Measurements from ENCODE around the gene STRIP1.
"Not testable (repeated sequence)": the region's sequence is repeated elsewhere in the genome, so short reads cannot be mapped to it uniquely, and the experiment has no call there.

Gene STRIP1

DNA sequence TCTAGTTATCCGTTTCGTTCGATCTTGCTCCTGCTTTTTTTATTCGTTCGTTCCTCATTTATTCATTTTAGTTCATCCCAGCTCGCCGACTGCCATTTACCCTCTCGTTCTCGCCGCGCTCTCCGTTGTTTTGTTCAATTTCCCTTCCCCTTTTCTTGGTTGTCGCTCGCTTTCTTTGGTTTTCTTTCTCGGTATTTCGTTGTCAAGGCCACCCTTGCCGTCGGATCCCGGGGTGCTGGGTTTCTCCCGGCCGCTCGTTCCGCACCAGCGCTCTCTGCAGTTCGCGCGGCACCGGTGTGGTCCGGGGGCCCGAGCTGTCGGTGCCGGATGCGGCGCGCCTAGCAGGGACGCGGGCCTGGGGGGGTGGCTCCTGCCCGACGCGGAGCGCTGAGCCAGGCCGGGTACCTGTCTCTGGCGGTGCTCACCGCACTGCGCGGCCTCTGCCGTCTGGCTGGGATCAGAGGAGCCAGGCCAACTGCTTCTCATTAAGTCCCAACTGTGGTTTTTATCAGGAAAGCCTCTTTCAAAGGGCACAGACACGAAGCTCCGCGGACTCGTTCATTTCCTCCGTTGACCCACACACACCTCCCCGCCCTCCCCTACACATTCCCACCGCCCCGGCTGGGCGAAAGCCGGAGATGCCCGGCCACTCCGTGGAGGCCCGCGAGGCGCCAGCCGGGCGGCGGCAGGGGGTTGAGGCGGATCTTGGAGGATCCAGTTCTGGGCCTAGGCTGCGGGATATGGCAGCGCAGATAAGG lies 34.4 kb downstream of the STRIP1 start:
- DNase-seq (ENCODE audit: low read depth in 4 of 4, low spot score in 1 of 4) = no peak

DNA sequence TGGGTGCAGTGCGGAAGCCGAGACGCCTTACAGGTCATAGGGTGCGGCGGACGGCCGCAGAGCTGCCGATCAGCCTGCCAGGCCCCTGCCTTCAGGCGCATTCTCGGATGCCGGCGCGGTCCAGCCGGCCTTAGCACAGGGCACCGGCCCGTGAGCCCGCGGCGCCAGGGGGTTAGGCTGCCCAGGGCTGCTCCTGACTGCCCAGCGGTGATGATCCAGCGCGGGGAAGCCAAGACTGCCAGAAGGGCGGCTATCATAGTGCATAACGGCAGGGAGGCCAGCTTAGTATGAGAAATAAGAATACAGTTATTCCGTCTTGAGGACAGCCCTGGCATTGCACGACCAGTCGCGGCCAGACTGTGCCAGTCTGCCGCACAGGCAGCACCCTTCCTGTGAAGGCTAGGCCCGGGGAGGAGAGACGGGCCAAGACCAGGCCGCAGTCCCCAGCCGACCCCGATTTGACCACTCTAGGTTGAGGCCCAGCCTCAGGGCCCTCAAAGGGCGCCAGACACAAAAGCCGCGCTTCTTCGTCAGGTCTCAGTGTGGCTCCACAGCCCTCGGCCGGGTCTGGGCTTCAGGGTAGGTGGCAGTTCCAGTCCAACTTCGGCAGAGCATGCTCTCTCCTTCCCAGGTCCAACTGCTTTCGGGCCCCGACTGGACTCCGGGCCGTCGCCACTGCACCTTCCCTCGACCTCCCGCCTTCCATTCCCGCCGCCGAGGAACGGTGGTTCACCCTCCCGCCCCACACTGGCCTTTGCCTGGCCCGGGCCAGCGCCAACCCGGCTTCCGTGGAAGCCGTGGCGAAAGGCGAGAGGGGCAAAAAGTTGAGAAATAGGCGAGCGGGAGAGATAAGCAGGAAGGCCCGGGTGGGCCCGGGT lies 35.2 kb downstream of the STRIP1 start:
- DNase-seq (ENCODE audit: low read depth in 4 of 4, low spot score in 1 of 4) = no peak

DNA sequence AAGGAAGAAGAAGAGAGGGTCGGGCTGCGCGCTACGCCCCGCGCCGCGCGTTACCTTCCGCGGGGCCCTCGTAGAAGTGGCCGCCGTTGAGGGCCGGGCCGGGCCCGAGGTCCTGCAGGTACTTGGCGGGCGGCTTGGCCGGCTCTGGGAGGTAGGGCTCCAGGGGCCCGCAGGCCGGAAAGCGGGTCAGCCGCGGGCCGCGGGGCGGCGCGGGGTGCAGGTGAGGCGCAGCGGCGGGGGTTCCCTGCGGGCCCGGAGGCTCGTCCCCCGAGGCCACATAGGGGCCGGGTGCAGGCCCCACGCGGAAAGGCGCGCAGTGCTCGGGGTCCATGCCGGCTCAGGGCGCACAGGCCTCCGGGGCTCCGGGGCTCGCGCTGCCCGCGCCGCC lies 35.9 kb downstream of the STRIP1 start:
- no peak for DNase-seq (ENCODE audit: low read depth in 4 of 4, low spot score in 1 of 4)

DNA sequence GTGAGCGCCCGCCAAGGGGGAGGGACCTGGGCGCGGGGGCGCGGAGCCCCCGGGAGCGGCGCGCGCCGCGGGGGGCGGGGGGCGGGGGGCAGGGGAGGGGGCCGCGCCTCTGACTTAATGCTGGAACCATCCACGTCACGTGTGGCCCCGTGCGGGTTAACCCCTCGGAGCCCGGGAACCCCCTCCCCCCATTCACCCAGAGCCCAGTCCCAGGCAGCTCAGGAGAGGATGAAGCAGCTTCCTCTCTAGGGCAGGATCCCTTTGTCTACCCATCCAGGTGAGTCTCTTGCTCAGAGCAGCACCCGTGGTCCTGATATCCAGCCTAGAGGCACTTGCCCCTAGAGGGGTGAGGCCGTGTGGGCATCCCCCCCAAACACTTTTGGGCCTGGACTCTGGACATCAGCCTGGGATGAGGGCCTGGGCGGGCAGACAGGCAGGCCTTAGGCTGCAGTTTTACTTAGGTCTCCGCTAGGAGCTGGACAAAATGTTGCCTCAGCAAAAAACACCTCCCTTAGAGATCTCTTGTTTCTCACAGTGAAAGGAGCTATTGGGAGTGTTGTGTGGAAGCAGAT lies 36.3 kb downstream of the STRIP1 start, which contains the start of gene ALX3:
Gene ALX3, minus strand, starts transcription at position 2 of the 572 bp plus-strand sequence. CDS start 60 bp downstream, outside the sequence.
- DNase-seq (ENCODE audit: low read depth in 4 of 4, low spot score in 1 of 4) = no peak

DNA sequence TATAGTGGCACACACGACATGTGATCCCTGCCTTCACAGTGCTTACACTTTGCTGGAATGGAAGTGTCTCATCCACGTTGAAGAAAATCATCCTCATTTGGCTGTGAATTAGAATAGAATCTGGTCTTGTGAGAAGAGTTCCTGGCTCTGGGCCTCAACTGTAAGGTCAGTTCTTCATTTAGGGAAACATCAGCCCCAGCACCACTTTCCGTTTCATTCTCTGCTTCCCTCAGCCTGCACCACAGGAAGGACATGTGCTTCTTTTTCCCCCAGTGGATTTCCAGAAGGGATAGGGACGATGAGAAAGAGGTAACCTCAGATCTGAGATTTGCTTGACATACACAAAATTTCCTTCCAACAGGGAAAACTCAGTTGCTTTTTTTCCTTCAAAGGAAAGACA lies 39.7 kb downstream of the STRIP1 start:
- DNase-seq (ENCODE audit: low read depth in 4 of 4, low spot score in 1 of 4) = no peak

DNA sequence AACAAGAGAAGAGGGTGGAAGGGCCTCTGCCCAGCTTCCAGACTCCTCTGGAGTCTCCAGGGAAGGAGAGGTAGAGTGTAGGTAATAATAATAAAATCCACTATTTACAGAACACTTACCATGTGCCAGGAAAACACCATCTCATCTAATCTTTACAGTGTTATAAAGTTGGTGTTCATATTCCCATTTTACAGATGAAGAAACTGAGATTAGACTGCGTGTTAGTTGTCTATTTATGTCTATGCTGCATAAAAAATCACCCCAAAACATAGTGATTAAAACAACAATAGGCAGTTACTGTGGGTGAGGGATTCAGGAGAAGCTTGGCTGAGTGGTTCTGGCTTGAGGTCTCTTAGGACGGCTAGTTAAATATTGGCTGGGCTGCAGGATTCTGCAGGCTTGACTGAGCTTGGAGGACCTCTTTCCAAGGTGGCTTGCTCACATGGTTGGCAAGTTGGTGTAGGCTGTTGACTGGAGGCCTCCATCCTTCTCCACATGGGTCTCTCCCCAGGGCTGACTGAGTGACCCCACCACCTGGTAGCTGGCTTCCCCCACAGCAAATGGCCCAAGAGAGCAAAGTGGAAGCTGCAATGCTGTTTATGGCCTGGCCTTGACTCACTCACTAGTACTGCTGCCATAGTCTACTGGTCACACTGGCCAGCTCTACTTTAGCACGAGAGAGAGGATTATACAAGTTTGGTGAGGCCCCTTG lies 42.5 kb downstream of the STRIP1 start:
- DNase-seq (ENCODE audit: low read depth in 4 of 4, low spot score in 1 of 4) = no peak

DNA sequence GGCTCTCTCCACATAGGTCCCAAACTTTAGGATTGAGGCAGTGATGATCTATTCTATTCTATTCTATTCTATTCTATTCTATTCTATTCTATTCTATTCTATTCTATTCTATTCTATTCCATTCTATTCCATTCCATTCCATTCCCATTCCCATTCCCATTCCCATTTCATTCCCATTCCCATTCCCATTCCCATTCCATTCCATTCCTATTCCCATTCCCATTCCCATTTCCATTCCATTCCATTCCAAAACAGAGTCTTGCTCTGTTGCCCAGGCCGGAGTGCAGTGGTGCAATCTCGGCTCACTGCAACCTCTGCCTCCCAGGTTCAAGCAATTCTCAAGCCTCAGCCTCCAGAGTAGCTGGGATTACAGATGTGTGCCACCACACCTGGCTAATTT lies 45.6 kb downstream of the STRIP1 start:
- not testable (repeated sequence) for DNase-seq (ENCODE audit: low read depth in 4 of 4, low spot score in 1 of 4)

DNA sequence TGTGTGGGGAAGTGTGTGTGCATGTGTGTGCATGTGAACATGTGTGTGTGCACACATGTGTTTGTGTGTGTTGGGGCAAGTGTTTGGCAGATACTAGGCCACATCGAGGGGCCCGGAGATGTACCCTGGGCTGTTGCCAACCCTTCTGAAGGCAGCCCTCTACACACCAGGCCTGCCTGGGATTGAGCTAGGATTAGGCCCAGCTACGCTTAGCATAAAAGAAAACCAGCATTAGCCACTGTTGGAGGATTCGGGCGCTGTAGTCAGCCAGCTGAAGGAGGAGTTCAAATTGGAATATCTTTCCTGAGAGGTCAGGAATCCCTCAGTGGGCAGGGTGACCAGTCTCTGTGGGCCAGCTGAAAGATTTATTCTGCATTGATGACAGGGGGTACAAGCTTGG lies 46.6 kb downstream of the STRIP1 start:
- DNase-seq (ENCODE audit: low read depth in 4 of 4, low spot score in 1 of 4) = no peak

DNA sequence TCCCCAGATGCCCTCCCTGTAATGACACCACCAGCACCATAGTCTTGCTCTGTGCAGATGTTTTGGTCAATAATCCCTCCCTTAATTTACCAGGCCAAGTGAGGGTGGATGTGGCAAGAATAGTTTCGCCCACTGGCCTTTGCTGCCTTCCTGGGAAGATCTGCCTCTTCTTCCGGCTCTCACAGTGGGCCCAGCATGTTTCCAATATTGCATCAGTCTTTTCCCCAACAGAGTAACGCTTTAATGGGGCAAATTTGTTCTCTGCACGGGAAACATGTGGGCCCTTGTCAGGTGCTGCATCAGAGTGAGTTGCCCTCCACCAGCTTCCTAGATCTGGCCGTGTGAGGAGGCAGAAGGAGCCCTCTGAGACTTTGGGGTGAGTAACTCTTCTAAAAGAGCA lies 48.1 kb downstream of the STRIP1 start:
- no peak for DNase-seq (ENCODE audit: low read depth in 4 of 4, low spot score in 1 of 4)

DNA sequence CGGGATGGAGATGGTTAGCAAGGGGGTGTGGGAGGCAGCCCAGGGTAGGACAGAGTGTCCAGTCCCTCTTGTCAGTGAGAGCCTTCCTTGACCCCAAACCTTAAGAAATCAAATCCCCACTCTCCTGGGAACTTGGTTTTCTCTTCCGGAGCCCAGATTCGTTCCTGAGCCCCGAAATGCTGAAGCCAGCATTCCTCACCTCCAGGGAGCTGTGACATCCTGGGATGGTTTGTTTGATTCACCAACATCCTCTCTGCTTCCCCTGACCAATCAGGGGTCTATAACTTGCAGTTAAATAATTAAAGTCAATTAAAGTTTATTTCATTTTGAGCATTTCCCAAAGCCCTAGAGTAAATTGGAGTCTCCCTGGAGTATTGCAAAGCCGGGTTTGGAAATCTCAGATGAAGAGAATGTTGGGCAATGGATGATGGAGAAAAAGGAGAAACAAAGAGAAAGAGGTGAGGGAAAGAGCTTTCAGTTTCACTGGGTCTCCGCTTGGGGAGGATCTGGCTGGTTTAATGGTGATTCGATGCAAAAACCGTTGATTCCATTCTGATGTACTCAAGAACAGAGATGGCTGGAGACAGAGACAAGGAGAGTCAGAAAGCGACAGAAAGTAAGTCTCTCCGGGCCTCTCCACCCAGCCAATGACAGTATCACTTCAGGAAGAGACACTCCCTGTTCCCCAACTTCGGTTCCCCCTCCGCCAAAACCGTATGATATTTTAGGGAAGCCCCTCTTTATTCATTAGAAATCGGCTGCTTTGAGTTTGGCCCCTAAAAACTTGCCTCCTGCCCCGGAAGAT lies 48.8 kb downstream of the STRIP1 start:
- DNase-seq (ENCODE audit: low read depth in 4 of 4, low spot score in 1 of 4) = no peak

DNA sequence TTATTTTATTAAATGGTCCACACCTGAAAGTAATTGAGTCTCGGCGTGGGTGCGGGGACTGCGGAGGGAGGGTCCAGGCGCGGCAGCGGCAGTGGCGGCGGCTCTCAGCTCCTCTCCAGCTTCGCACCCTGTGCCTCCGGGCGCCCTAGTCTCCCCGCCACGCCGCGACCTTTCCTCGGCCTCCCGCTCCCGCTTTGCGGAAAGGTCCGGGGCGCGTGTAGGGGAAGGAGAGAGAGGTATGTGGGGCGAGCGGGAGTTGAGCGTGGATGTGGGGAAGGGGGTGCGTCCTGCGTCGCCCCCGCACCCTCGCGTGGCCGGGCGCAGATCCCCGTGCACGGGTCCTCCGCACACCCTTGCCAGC lies 49.4 kb downstream of the STRIP1 start:
- DNase-seq (ENCODE audit: low read depth in 4 of 4, low spot score in 1 of 4) = no peak

DNA sequence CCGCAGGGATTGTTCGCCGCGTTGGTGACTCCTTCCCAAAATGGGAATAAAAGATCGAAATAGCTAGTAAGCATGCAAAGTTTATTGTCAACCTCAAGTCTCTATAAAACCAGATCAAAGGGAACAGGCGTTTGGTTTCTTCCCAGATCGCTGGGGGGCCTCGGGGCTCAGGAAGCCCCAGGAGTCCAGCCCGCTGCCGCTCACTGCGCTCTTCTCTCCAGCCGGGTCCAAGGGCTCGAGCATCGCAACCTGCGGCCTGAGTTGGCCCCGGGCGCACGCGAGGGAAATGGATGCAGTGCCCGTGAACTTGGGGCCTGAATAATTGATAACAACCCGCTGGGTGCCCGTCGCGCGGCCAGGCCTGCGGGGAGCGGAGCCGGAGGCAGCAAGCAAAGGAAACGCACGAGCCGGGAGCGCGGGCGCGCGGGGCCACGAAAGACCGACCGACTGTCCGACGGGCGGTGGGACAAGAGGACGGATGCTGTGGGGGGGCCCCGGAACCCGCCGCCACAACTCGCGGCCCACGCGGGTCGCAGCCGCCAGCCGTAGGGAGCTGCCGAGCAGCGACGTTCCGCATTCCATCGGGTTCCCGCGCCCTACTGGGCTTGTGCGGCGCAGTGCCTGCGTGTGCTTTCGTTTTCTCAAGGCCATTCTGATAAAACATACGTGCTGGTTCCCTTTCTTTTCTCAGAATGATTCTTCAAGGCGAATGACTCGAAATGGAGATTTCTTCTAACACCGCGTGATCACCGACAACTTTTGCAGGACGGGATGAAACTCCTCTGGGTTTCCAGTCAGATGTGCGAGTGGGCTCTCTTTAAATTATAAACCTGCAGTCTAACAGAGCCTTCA lies 50.0 kb downstream of the STRIP1 start:
- DNase-seq (ENCODE audit: low read depth in 4 of 4, low spot score in 1 of 4) = no peak

DNA sequence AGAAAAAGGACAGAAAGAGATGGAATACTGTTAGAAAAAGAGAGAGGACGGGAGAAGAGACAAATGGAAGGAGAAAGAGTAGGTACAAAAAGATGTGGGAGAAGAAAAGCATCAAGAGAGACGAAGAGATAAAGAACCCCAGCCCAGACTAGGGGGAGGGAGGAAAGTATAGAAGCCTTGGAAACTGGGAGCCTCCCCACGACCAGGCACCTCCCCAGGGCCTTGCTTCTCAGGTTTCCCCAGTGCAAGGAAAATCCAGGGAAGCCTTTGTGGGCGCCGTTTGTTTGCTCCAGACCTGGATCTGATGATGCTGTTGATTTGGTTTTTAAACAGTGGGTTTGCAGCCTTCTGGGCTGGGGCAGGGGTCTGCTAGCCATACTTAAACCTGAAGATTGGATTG lies 51.2 kb downstream of the STRIP1 start:
- no peak for DNase-seq (ENCODE audit: low read depth in 4 of 4, low spot score in 1 of 4)

DNA sequence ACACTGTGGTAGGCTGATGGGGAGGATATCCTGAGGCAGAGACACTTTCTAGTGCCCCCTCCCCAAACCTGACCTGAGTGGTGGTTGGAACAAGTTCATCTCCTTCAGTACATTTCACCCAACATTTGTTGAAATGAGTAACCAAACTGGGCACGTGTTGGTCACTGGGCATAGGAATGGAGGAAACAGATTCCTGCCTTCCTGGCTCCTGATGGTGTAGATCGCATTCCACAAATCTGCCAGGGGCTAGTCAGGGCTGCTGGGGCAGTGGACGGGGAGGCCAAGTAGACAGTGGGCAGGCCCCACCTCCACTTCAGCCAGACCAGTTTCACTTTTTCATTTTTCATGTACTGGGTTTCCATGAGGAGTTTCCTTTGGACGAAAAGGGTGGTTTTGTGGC lies 52.5 kb downstream of the STRIP1 start:
- no peak for DNase-seq (ENCODE audit: low read depth in 4 of 4, low spot score in 1 of 4)

DNA sequence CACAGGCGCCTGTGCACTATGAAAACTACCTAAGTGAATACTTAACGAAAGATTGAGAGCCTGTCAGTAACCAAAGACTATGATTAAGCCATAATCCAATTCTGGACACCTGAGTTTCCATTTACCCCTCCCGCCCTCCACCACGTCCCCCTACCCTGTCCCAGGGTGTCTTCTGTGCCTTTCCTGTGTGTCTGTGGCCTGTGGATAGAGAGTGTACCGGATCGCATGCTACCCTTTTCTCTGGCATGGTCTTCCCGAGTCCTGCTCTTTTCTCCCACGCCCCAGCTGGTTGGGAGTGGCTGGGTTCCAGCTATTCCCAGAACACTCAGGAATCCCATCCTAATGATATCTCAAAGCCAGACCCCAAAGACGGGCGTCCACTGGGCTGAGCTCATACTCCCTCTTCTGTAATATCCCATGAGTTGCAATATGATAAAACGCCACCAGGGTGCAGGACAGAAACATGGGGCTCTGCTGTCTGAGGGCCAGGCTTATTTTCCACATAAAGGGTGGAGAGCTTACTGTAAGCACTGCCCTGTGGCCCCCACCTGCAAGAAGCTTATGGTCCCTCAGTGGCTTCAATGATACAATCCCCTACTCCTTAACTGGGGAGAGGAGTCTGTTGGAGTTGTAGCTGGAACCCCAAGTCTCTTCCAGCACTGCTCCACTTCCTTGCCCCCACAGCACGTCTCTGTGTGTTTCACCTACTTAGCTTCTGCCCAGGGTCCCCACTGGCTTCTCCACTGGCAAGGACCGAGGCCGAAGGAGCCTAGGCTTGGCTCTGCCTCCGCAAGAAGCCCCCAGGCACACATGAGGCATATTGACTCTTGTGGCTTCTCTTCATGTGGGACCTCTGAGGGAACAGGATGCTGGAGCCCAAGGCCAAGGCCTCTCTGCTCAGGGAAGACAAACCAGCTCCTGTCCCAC lies 53.7 kb downstream of the STRIP1 start:
- DNase-seq (ENCODE audit: low read depth in 4 of 4, low spot score in 1 of 4) = peak in 1 of 4 experiments; percentile 40

DNA sequence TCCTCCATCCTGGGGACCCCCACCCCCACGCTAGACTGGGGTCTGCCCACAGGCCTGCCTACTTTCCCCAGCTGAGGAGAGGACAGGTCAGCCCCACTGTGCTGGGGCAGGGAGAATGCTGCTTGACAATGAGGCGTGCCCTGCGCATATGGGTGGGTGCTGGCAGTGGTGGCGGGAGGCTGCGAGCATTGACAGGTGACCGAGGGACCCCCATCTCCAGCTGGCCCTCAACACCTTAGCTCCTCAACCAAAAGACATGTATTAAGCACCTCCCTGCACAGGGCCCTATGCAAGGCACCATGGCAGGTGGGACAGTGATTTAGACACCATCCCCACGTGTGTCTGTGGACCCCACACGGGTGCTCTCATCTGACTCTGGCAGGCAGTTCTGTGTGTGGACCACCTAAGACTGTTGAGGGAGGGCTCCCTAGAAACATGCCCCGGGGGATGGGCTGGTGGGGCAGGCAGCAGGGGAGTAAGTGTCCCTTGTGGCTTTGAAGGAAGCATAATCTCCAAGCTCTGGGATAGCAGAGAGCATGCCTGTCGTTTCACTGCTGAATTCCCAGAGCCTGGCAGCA lies 54.4 kb downstream of the STRIP1 start:
- no peak for DNase-seq (ENCODE audit: low read depth in 4 of 4, low spot score in 1 of 4)

DNA sequence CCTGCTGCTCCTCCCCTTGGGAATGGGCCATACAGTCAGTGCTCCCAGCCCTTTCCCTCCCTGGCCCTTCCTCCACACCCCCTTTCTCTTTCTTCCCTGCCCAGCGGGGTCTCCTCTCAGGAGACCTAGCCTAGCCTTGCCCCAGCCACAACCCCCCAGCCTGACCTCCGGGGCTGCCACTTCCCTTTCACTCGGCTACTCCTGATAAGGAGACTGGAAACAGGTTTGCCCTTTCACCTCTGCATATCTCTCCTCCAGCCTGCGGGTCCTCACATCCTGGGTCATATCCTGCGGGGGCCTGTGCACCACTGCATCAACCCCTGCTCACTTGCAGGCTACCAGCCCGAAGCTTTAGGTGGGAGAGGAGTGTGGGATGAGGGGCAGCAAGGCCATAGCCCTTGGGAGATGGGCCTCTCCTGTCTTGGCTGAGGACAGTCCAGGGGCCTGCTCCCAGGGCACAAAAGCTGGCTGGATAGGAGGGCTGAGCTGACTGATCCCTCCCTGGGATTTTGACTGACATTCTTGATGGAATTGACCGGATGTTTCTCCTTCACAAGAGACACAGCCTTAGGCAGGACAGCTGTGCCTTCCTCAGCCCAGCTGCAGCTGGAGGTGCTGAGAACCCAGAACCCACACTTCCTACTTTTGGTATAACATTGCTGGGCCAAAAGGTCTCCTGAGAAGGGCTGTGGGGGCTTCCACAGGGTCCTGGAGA lies 55.3 kb downstream of the STRIP1 start:
- DNase-seq (ENCODE audit: low read depth in 4 of 4, low spot score in 1 of 4) = no peak

DNA sequence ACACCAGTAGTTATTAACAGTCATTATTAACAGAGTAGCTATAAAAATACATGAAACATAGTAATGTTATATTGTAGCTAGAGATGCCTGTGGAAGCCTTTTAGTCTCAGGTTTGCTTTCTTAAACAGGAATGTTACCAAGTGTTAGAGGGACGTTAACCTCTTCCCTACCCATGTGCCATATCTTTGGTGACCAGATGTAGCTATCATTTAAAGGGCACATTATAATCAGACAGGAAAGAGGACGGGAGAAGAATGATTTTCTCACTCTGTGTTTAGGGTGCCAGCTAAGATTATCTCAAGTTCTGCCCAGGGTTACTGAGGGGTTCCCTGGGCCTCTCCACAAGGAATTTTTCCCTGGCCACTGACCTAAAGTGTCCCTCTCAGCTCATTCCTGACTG lies 57.0 kb downstream of the STRIP1 start:
- DNase-seq (ENCODE audit: low read depth in 4 of 4, low spot score in 1 of 4) = no peak
